NCI-H2196 (cell line): ENCODE data around the gene TMEM184B.
A peak's percentile ranks its signal among the peaks of the same experiment; 100 is the strongest.
"Not testable (repeated sequence)": the region's sequence is repeated elsewhere in the genome, so short reads cannot be mapped to it uniquely, and the experiment has no call there.

Experiments
- DNase-seq: peaks from one replicate; lab custom pipeline; 2025; ENCODE audit not compliant: unreplicated experiment; lab: John Stamatoyannopoulos, UW

Gene TMEM184B

GRCh38 chr22:38249803-38250642 lies 22.8 kb downstream of the TMEM184B start:
- no peak for DNase-seq

DNA sequence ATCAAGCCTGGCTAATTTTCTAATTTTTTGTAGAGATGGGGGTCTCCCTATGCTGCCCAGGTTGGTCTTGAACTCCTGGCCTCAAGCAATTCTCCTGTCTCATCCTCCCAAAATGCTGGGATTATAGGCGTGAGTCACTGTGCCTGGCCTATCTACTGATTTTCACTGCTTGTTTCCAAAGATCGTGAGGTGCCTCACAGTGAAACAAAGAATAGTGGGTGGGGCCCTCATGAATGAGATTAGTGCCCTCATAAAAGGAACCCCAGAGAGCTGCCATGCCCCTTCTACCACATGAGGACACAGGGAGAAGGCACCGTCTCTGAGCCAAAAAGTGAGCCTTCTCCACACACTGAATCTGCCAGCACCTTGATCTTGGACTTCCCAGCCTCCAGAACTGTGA lies 23.5 kb downstream of the TMEM184B start:
- no peak for DNase-seq

DNA sequence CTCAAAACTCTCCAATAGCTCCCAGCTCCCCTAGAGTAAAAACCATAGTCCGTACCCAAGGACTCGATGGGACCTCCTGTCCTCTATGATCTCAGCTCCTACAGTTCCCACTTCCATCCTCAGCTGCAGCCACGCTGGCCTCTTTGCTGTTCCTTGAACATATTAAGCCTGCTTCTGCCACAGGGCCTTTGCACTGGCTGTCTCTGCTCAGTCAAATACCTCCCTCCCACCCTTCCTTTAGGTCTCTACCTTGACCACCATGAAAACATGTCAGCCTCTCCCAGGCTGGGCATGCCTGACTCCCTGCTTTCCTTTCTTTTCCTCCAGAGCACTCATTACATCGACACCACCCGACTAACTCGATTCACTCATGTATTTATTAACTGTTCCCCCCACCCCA lies 24.5 kb downstream of the TMEM184B start:
- no peak for DNase-seq

DNA sequence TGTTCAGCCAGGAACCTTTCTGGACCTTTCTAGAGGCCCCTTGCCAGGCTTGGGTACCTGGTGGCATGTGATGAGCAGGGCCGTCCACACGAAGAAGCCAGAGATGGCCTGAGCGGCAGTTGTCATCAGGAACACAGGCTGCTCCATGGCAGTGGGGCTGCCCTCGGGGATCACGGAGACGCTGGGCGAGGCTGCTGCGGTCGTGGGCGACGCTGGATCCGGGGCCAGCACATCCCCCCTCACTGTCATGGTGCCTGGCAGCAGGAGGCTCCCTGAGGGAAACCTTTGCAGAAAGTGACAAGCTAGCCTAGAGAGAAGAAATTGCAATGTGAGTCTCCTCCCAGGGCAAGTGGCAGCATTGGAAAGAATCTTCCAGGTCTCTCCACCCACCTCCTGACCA lies 25.1 kb downstream of the TMEM184B start:
- no peak for DNase-seq

DNA sequence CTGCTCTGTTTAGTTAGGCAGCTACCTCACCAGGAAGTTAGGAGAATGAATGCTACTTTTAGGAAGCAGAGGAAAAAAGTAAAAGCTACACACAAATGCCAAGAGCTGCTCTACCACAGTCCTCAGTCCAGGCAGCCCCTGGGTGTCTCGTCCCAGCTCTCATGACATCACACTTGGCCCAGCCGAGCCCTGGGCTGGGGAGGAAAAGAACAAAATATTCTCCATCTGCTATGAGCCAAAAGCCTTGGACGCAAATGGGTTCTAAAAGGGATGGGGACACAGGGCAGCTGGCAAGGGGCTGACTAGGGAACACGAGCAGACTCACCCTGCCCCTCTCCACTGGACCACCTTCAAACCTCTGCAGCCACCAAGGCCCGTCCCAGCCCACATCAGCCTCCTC lies 26.1 kb downstream of the TMEM184B start:
- no peak for DNase-seq

DNA sequence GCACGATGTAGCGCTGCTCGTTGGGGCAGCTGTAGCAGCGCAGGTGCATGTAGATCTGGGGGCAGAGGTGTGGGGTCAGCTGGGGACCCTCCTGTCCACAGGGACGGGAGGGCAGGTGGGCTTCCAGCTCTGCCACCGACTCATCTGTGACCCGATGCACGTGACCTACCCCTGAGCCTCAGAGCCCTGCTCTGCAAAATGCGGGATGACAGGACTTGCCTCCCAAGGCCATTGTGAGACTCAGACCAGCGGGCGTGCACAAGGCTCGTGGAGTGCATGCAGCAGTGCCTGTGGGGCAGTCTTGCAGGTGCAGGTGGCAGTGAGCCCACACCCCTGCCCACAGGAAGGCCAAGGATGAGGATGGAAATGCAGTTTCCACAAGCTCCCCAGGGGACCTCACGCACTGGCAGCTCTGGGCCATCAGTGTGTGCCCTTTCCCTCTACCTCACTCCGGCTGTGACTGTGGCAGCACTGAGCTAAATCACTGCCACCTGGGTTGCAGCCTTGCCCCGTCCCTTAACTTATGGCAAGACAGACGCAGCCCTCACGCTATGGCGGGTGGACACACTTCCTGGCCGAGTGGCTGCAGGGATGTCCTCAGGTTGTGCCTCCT lies 26.7 kb downstream of the TMEM184B start:
- no peak for DNase-seq

DNA sequence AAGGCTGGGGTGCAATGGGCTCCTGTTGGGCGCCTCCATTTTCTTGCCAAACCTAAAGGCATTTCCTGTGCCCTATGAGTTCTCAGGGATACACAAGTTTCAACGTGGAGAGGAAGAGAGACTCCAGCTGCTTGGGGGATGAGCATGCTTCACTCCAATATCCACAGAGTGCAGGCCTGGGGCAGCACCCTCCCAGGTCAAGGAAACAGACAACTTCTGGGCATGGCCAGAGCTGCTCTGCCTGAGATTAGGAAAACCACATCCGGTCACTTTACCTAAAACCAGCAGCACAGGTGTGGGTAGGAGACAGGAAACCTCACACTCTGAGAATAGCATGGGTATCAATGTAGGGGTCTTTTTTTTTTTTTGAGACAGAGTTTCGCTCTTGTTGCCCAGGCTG lies 28.7 kb downstream of the TMEM184B start:
- no peak for DNase-seq

GRCh38 chr22:38243007-38243765 lies 29.6 kb downstream of the TMEM184B start:
- DNase-seq: peak; percentile 74

- peak; percentile 3 for DNase-seq
These were observed 32.0 kb downstream of the TMEM184B start for GRCh38 chr22:38240734-38241252.

- peak; percentile 2 for DNase-seq
These were observed 33.6 kb downstream of the TMEM184B start for GRCh38 chr22:38239101-38239761.

DNA sequence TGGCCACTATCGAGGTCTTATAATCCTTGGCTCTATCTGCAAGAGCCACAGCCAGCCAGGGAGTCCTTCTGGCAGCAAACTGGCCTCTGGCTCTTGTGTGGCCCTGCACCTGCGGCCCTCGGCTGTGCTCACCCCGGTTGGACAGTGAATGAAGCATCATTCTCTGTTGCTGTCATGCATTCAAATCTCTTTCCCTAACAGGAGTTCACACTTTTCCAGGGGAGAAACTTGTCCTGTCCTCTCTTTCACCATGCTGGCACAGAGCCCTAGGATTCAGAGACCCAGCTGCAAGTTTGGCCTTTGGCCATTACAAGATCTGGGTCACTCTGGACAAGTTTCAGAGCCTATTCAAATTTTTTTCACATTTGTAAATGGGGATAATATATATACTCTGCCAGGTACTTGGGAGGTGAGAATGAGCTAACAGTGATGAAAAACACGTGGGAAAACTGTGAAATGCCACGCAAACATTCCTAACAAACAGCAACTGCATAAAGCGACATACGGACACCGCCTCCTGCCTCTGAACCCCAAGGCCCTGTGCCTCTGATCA lies 34.2 kb downstream of the TMEM184B start:
- DNase-seq: no peak

- no peak for DNase-seq
These were observed 36.0 kb downstream of the TMEM184B start for GRCh38 chr22:38236786-38237185.

- DNase-seq: no peak
These were observed 37.5 kb downstream of the TMEM184B start for GRCh38 chr22:38235240-38235850.

GRCh38 chr22:38233856-38234255 lies 39.0 kb downstream of the TMEM184B start:
- DNase-seq: not testable (repeated sequence)

- no peak for DNase-seq
These were observed 39.4 kb downstream of the TMEM184B start for GRCh38 chr22:38233427-38233826.

- DNase-seq: no peak
These were observed 40.6 kb downstream of the TMEM184B start for GRCh38 chr22:38232196-38232595.

DNA sequence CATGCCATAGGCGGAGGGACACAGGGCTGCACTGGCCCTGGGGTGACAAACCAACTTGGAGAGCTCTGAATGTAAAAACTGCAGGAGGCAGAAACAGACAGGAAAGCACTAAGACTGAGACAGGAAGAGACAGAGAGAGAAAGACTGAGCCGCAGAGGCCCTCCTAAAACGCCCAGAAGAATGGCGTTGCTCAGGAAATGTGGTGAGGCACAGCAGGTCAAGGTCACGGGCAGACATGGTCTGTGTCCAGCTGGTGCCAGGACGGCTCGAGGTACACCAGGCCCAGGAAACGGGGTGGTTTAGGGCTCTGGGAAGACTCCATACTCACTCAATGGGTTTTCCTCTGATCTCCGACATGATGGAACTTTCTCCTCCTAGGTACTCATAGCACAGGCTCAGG lies 41.9 kb downstream of the TMEM184B start:
- no peak for DNase-seq

- no peak for DNase-seq
These were observed 42.5 kb downstream of the TMEM184B start for GRCh38 chr22:38230108-38230825.

- no peak for DNase-seq
These were observed 43.7 kb downstream of the TMEM184B start for GRCh38 chr22:38228873-38229740.
